MM.1S (cell line): ENCODE results near the gene PLCD4.

Experiments used
- DNase-seq: peaks from one replicate; pipeline ENCODE4 v3.0.0-alpha.2; 2015
- H2AFZ ChIP-seq: fragments of 300-600 bp; sonication (generic); 2 replicates; pipeline ENCODE4 v1.6.0; 2016; ENCODE audit warnings: antibody characterized with exemption, low read length
- H3F3A ChIP-seq: fragments of 300-600 bp; sonication (generic); 2 replicates; pipeline ENCODE4 v1.6.1; 2016; ENCODE audit warnings: mild to moderate bottlenecking, antibody characterized with exemption, low read length, moderate library complexity, mixed read lengths; ENCODE audit not compliant: insufficient read depth
- H3K27ac ChIP-seq: fragments of 300-600 bp; sonication (generic); 2 replicates; pipeline ENCODE4 v1.5.1; 2016; ENCODE audit warnings: mild to moderate bottlenecking, low read length
- H3K27me3 ChIP-seq: fragments of 300-600 bp; sonication (generic); replicated peaks from 2 replicates; pipeline ENCODE4 v1.6.0; 2016; ENCODE audit warnings: low read length; ENCODE audit not compliant: insufficient read depth
- H3K36me3 ChIP-seq: fragments of 300-600 bp; sonication (generic); replicated peaks from 2 replicates; pipeline ENCODE4 v1.6.1; 2016; ENCODE audit warnings: mild to moderate bottlenecking, low read length, mixed read lengths; ENCODE audit not compliant: insufficient read depth
- H3K4me1 ChIP-seq: fragments of 300-600 bp; sonication (generic); 2 replicates; pipeline ENCODE4 v1.6.1; 2016; ENCODE audit warnings: low read length, mixed read lengths
- H3K4me2 ChIP-seq: fragments of 300-600 bp; sonication (generic); 2 replicates; pipeline ENCODE4 v1.6.0; 2016; ENCODE audit warnings: low read depth, low read length
- H3K4me3 ChIP-seq: fragments of 300-600 bp; sonication (generic); 2 replicates; pipeline ENCODE4 v1.5.1; 2016; ENCODE audit warnings: low read length, mixed read lengths
- H3K79me2 ChIP-seq: fragments of 300-600 bp; sonication (generic); 2 replicates; pipeline ENCODE4 v1.6.1; 2016; ENCODE audit warnings: mixed run types, low read length, mixed read lengths
- H3K9ac ChIP-seq: fragments of 300-600 bp; sonication (generic); 2 replicates; pipeline ENCODE4 v1.6.1; 2016; ENCODE audit warnings: low read length, mixed read lengths
- H3K9me2 ChIP-seq: fragments of 300-600 bp; sonication (generic); replicated peaks from 2 replicates; pipeline ENCODE4 v1.6.1; 2016; ENCODE audit warnings: mild to moderate bottlenecking, low read length, mixed read lengths; ENCODE audit not compliant: insufficient read depth
- H3K9me3 ChIP-seq: fragments of 300-600 bp; sonication (generic); replicated peaks from 2 replicates; pipeline ENCODE4 v1.6.1; 2016; ENCODE audit warnings: mild to moderate bottlenecking, low read length, mixed read lengths; ENCODE audit not compliant: insufficient read depth
- H4K20me1 ChIP-seq: fragments of 300-600 bp; sonication (generic); 2 replicates; pipeline ENCODE4 v1.6.1; 2016; ENCODE audit warnings: mild to moderate bottlenecking, low read length, moderate library complexity, mixed read lengths; ENCODE audit not compliant: insufficient read depth
- CTCF ChIP-seq: fragments of 300-600 bp; sonication (generic); IDR thresholded peaks from 2 replicates; pipeline ENCODE4 v1.5.1; 2016; ENCODE audit warnings: antibody characterized with exemption, low read length, mixed read lengths
- EZH2 ChIP-seq: fragments of 300-600 bp; sonication (generic); optimal IDR thresholded peaks from 2 replicates; pipeline ENCODE3; 2017; ENCODE audit warnings: low read depth, mild to moderate bottlenecking, antibody characterized with exemption, low read length, mixed read lengths
- EZH2phosphoT487 ChIP-seq: fragments of 300-600 bp; sonication (generic); IDR thresholded peaks from 2 replicates; pipeline ENCODE4 v1.6.1; 2018; ENCODE audit warnings: antibody characterized with exemption, low read length

Gene PLCD4

DNA sequence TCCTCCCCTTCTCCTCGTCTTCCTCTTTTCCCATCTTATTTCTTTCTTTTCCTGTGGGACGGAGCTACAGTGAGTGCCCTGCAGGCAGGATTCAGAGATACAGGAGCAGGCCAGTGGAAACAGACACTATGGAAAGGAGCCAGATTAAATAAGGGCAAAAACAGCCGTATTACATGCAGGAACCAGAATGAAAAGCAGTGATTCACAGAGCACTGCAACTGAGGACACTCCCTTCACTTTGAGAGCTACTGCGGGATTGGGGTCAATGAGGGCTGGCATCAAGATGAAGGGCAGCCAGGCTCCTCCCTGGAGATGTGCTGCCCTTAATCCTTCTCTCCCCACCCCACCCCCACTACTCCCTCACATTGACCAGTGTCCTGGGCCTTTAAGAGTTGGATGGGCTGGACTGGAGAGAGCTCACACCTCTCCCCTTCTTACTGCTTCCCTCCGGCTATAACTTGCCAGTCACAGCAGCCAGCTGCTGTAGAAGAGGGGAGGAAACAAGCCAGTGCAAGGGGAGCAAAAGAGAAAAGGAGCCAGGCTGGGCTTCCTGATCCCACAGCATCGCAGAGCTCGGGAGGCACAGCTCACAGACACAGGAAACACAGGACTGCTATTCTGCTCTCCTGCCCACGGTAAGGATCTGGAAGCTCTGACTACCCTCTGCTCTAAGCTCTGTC lies at the start of gene PLCD4:
Gene PLCD4, plus strand, starts transcription at position 464 of the 680 bp plus-strand sequence. CDS start 7,841 bp downstream, outside the sequence.
- H3K9me3 ChIP-seq, result no peaks in the 10 kb centered on the region
- no peak within 1 kb of the TSS for H2AFZ ChIP-seq
- H3K9me2 ChIP-seq, result no peaks in the 10 kb centered on the region
- no peak for DNase-seq
- no peak within 1 kb of the TSS for H3K27ac ChIP-seq
- H3F3A ChIP-seq, result no peaks in the 10 kb centered on the region
- H3K4me1 ChIP-seq, result no peaks in the 10 kb centered on the region
- no peak within 1 kb of the TSS for H3K9ac ChIP-seq
- no peak within 1 kb of the TSS for H3K4me3 ChIP-seq
- H3K79me2 ChIP-seq, result no peaks in the 10 kb centered on the region
- H3K36me3 ChIP-seq, result no peaks in the 10 kb centered on the region
- no peak within 1 kb of the TSS for H3K4me2 ChIP-seq
- H3K27me3 ChIP-seq, result no peaks in the 10 kb centered on the region
- no peak for TF ChIP-seq EZH2phosphoT487
- TF ChIP-seq CTCF, result no peak
- no peak for TF ChIP-seq EZH2
- no peaks in the 10 kb centered on the region for H4K20me1 ChIP-seq

DNA sequence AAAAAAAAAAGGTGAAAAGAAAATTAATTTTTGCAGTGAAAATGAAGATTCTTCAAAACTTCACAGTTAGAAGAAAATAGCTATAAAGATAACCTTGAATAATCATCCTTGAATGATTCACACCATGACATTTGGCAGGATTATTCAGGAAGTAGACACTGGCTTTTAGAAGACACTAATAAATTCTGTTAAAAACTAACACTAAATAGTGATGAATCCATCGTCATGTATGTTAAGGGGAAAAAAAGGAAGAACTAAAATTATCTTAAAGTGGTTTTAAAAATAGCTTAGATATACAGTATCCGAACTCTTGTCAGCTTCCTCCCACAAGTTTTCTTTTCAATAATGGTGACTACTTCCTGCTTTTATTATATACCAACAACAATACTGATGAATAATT lies 49.8 kb upstream of the PLCD4 start:
- Histone ChIP-seq H3K9ac (no peak overlapping the region), H3K79me2 (peaks cover 22% of the 10 kb centered on the region), H3K27ac (no peak overlapping the region), H3K27me3 (no peaks in the 10 kb centered on the region), H3F3A (no peaks in the 10 kb centered on the region), H2AFZ (no peak overlapping the region), H3K4me3 (no peak overlapping the region), H4K20me1 (no peaks in the 10 kb centered on the region), H3K4me1 (no peaks in the 10 kb centered on the region), H3K9me2 (no peaks in the 10 kb centered on the region), H3K9me3 (no peaks in the 10 kb centered on the region), H3K36me3 (0 out of 2 replicates have a peak, but pooled peaks cover 16% of the 10 kb centered on the region), H3K4me2 (no peak overlapping the region)
- TF ChIP-seq EZH2phosphoT487 (no peak), CTCF (no peak), EZH2 (no peak)
- DNase-seq, result no peak

GRCh38 chr2:218558986-218559385 lies 48.7 kb upstream of the PLCD4 start:
- H3K27me3 ChIP-seq, result no peaks in the 10 kb centered on the region

More at GRCh38 chr2:218558986-218559385, 48.7 kb upstream of the PLCD4 start:
- Histone ChIP-seq H2AFZ (no peak overlapping the region), H3K4me2 (no peak overlapping the region), H3F3A (no peaks in the 10 kb centered on the region), H3K79me2 (peaks cover 31% of the 10 kb centered on the region), H3K9me3 (no peaks in the 10 kb centered on the region), H3K27ac (no peak overlapping the region), H4K20me1 (no peaks in the 10 kb centered on the region), H3K4me1 (no peaks in the 10 kb centered on the region), H3K9me2 (no peaks in the 10 kb centered on the region), H3K9ac (no peak overlapping the region), H3K4me3 (no peak overlapping the region), H3K36me3 (0 out of 2 replicates have a peak, but pooled peaks cover 20% of the 10 kb centered on the region)
- TF ChIP-seq CTCF (no peak), EZH2phosphoT487 (no peak), EZH2 (no peak)
- no peak for DNase-seq
